ENCODE data around the gene NCDN.
"Not testable (repeated sequence)": the region's sequence is repeated elsewhere in the genome, so short reads cannot be mapped to it uniquely, and the experiment has no call there.

DNA sequence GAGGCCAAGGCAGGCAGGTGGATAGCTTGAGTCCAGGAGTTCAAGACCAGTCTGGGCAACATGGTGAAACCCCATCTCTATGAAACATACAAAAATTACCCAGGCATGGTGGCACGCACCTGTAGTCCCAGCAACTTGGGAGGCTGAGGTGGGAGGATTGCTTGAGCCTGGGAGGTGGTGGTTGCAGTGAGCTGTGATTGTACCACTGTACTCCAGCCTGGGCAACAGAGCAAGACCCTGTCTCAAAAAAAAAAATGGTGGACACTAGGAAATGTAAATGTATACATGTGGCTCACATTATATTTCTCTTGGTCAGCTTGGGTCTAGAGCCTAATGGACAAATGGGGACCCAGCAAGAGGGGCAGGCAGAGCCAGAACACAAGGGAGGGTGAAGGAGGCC is 28.2 kb downstream of the NCDN start:
- TF ChIP-seq CTCF (IDR thresholded peaks at IDR 0.05; ENCODE audit: borderline replicate concordance, extremely low read depth, low read length, poor library complexity, severe bottlenecking); EZH2 (IDR thresholded peaks at IDR 0.05; ENCODE audit: borderline replicate concordance, low read depth, low read length, severe bottlenecking): not testable (repeated sequence)
